Astrocyte (in vitro differentiated cells and primary cell): ENCODE measurements around the gene MYL6. TPM values are rescaled to one million over a fixed set of nuclear protein-coding genes. Genes with fewer than 3 reads are reported as not detected.
A peak's percentile ranks its signal among the peaks of the same experiment; 100 is the strongest.

Experiments used
- DNase-seq: peaks from one replicate; pipeline ENCODE4 v3.0.0-alpha.2; 2010; ENCODE audit warnings: low read depth
- FAIRE-seq: peaks from 2 replicates; lab custom pipeline; 2011; peaks lifted over from hg19 to GRCh38; lab: Jason Lieb, UNC
- H2AFZ ChIP-seq: 2 replicates; pipeline ENCODE4 v1.6.0; 2012; ENCODE audit warnings: low read depth, low read length, inconsistent platforms
- H3K27ac ChIP-seq: 2 replicates; pipeline ENCODE4 v1.5.1; 2011; ENCODE audit warnings: low read depth, low read length, inconsistent platforms
- H3K27me3 ChIP-seq: 2 replicates; pipeline ENCODE4 v1.6.0; 2011; ENCODE audit warnings: low read length, inconsistent platforms; ENCODE audit not compliant: insufficient read depth
- H3K36me3 ChIP-seq: 2 replicates; pipeline ENCODE4 v1.5.1; 2011; ENCODE audit warnings: low read length, inconsistent platforms; ENCODE audit not compliant: insufficient read depth
- H3K4me1 ChIP-seq: 2 replicates; pipeline ENCODE4 v1.5.1; 2011; ENCODE audit warnings: low read length, inconsistent platforms; ENCODE audit not compliant: insufficient read depth
- H3K4me2 ChIP-seq: 2 replicates; pipeline ENCODE4 v1.6.0; 2012; ENCODE audit warnings: low read length, inconsistent platforms
- H3K4me3 ChIP-seq: 2 replicates; pipeline ENCODE4 v1.5.1; 2011; ENCODE audit warnings: low read depth, mild to moderate bottlenecking, low read length, inconsistent platforms; ENCODE audit not compliant: insufficient read depth
- H3K79me2 ChIP-seq: 2 replicates; pipeline ENCODE4 v1.6.0; 2012; ENCODE audit warnings: mild to moderate bottlenecking, low read length, inconsistent platforms; ENCODE audit not compliant: insufficient read depth
- H3K9ac ChIP-seq: 2 replicates; pipeline ENCODE4 v1.6.0; 2012; ENCODE audit warnings: mild to moderate bottlenecking, low read length, inconsistent platforms
- H3K9me3 ChIP-seq: 2 replicates; pipeline ENCODE4 v1.5.1; 2012; ENCODE audit warnings: low read depth, mild to moderate bottlenecking, low read length, inconsistent platforms; ENCODE audit not compliant: insufficient read depth
- H4K20me1 ChIP-seq: 2 replicates; pipeline ENCODE4 v1.6.0; 2012; ENCODE audit warnings: low read length, inconsistent platforms; ENCODE audit not compliant: insufficient read depth
- H3K27ac Mint-ChIP-seq: one replicate; pipeline ENCODE4 v1.8.0; 2021; ENCODE audit warnings: mild to moderate bottlenecking, mixed read lengths; ENCODE audit not compliant: unreplicated experiment
- H3K27me3 Mint-ChIP-seq: one replicate; pipeline ENCODE4 v1.8.0; 2021; ENCODE audit warnings: low read depth, mixed read lengths; ENCODE audit not compliant: unreplicated experiment
- H3K36me3 Mint-ChIP-seq: one replicate; pipeline ENCODE4 v1.8.0; 2021; ENCODE audit warnings: low read depth, mixed read lengths; ENCODE audit not compliant: unreplicated experiment
- H3K4me1 Mint-ChIP-seq: one replicate; pipeline ENCODE4 v1.8.0; 2021; ENCODE audit warnings: low read depth, mixed read lengths; ENCODE audit not compliant: unreplicated experiment
- H3K4me3 Mint-ChIP-seq: one replicate; pipeline ENCODE4 v1.8.0; 2021; ENCODE audit warnings: mild to moderate bottlenecking, moderate library complexity, mixed read lengths; ENCODE audit not compliant: unreplicated experiment
- H3K9me3 Mint-ChIP-seq: one replicate; pipeline ENCODE4 v1.8.0; 2021; ENCODE audit warnings: mild to moderate bottlenecking, mixed read lengths; ENCODE audit not compliant: unreplicated experiment
- EZH2 ChIP-seq: IDR thresholded peaks from 2 replicates; pipeline ENCODE4 v1.6.1; 2012; ENCODE audit warnings: mild to moderate bottlenecking, low read length, inconsistent platforms; ENCODE audit not compliant: insufficient read depth
- total RNA-seq: library from RNA; stranded (reverse); gene quantifications from 2 replicates; pipeline ENCODE4 v1.2.1, GENCODE V29; 2021
- TF ChIP-seq, protein P1 (sequence below): IDR thresholded peaks from 2 replicates; pipeline ENCODE4 v1.5.1; 2011; ENCODE audit warnings: low read depth, mild to moderate bottlenecking, inconsistent platforms, low read length, moderate library complexity; ENCODE audit not compliant: insufficient read depth

MYL6 gene
- total RNA-seq, 1 donor from 2014 or later: 2,685 TPM

DNA sequence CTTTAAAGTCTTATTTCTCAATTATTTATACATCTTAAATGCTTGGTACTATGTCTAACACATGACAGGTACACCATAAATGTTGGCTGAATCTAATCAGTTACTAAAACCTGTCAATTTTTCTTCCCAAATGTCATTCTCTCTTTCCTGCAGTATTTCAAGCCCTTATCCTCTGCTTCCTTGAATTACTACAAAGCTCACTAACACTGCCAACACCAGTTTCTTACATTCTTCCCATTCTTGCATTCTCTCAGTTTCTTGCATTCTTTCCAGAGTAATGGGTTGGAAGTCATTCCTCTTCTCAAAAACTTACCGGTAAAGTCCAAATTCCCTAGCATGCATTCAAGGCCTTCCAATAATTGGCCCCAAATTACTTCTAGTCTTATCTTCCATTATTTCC, 40.7 kb downstream of the MYL6 start:
- Mint-ChIP-seq H3K9me3 (no peaks in the 10 kb centered on the region), H3K27me3 (no peaks in the 10 kb centered on the region), H3K36me3 (no peaks in the 10 kb centered on the region), H3K4me1 (peaks cover 11% of the 10 kb centered on the region), H3K4me3 (no peak overlapping the region), H3K27ac (peak overlapping the region; percentile 36)
- Histone ChIP-seq H3K79me2 (no peaks in the 10 kb centered on the region), H3K4me1 (peaks cover 6% of the 10 kb centered on the region), H3K27me3 (no peaks in the 10 kb centered on the region), H3K9me3 (no peaks in the 10 kb centered on the region), H4K20me1 (no peaks in the 10 kb centered on the region), H3K4me2 (no peak overlapping the region), H3K36me3 (no peaks in the 10 kb centered on the region), H3K9ac (no peak overlapping the region), H2AFZ (no peak overlapping the region), H3K27ac (no peak overlapping the region), H3K4me3 (no peak overlapping the region)
- FAIRE-seq (no peak), DNase-seq (peak; percentile 51)
- TF ChIP-seq EZH2: no peak
- TF ChIP-seq, protein P1, sequence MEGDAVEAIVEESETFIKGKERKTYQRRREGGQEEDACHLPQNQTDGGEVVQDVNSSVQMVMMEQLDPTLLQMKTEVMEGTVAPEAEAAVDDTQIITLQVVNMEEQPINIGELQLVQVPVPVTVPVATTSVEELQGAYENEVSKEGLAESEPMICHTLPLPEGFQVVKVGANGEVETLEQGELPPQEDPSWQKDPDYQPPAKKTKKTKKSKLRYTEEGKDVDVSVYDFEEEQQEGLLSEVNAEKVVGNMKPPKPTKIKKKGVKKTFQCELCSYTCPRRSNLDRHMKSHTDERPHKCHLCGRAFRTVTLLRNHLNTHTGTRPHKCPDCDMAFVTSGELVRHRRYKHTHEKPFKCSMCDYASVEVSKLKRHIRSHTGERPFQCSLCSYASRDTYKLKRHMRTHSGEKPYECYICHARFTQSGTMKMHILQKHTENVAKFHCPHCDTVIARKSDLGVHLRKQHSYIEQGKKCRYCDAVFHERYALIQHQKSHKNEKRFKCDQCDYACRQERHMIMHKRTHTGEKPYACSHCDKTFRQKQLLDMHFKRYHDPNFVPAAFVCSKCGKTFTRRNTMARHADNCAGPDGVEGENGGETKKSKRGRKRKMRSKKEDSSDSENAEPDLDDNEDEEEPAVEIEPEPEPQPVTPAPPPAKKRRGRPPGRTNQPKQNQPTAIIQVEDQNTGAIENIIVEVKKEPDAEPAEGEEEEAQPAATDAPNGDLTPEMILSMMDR: no peak

DNA sequence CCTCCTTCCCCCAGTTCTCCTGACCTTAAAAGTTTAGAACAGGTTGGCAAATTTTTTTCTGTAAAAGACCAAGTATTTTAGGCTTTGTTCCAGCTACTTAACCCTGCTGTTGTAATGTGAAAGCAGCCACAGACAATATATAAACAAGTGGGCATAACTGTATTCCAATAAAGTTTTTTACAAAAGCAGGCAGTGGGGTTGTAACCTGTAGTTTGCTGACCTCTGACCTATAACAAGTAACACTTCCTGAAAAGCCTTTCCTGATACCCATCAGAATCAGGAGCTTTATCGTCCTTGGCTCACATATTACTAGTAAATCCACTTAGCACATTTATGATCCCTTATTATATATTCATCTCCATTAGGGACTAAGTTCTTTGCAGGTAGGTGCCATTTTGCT, 44.2 kb downstream of the MYL6 start:
- Histone ChIP-seq H3K4me1 (peaks cover 7% of the 10 kb centered on the region), H4K20me1 (peaks cover 27% of the 10 kb centered on the region), H3K36me3 (peaks cover 30% of the 10 kb centered on the region), H3K27ac (no peak overlapping the region), H2AFZ (no peak overlapping the region), H3K4me2 (no peak overlapping the region), H3K9me3 (no peaks in the 10 kb centered on the region), H3K79me2 (no peaks in the 10 kb centered on the region), H3K4me3 (no peak overlapping the region), H3K9ac (no peak overlapping the region), H3K27me3 (no peaks in the 10 kb centered on the region)
- Mint-ChIP-seq H3K4me1 (peaks cover 16% of the 10 kb centered on the region), H3K9me3 (no peaks in the 10 kb centered on the region), H3K27ac (no peak overlapping the region), H3K36me3 (peaks cover 16% of the 10 kb centered on the region), H3K27me3 (no peaks in the 10 kb centered on the region), H3K4me3 (no peak overlapping the region)
- TF ChIP-seq EZH2: no peak
- TF ChIP-seq, protein P1: no peak
- DNase-seq (no peak), FAIRE-seq (no peak)

DNA sequence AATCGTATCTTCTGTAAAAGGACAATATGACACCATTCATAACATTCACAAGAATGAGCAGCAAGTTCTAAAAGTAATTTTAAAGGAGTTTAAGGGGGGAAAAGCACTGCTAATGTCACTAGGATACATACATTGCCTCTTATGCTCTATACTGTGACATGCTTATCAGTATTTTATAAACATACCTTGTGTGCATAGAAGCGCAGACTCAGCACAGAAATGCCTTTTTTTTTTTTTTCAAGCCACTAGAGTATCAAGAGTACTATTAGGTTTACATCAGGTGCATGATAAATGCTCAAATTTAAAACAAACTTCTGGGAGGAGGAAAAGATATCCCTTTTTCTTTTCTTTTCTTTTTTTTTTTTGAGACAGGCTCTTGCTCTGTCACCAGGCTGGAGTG, 44.7 kb downstream of the MYL6 start:
- H3K27ac ChIP-seq: no peak overlapping the region
- no peak for DNase-seq
- no peak overlapping the region for H3K4me3 ChIP-seq
- no peak overlapping the region for H3K9ac ChIP-seq
- peaks cover 27% of the 10 kb centered on the region for H4K20me1 ChIP-seq
- FAIRE-seq: no peak
- H3K27me3 Mint-ChIP-seq: no peaks in the 10 kb centered on the region
- H3K79me2 ChIP-seq: no peaks in the 10 kb centered on the region
- H3K4me3 Mint-ChIP-seq: no peak overlapping the region
- H3K36me3 Mint-ChIP-seq: peaks cover 18% of the 10 kb centered on the region
- peaks cover 19% of the 10 kb centered on the region for H3K4me1 Mint-ChIP-seq
- no peak for TF ChIP-seq EZH2
- TF ChIP-seq, protein P1: no peak
- peaks cover 8% of the 10 kb centered on the region for H3K4me1 ChIP-seq
- peaks cover 34% of the 10 kb centered on the region for H3K36me3 ChIP-seq
- no peaks in the 10 kb centered on the region for H3K9me3 ChIP-seq
- H3K9me3 Mint-ChIP-seq: no peaks in the 10 kb centered on the region
- H3K4me2 ChIP-seq: no peak overlapping the region
- H2AFZ ChIP-seq: no peak overlapping the region
- H3K27ac Mint-ChIP-seq: no peak overlapping the region
- no peaks in the 10 kb centered on the region for H3K27me3 ChIP-seq
